ENCODE data around the gene GCNT3. TPM values are rescaled to one million over a fixed set of nuclear protein-coding genes. Genes with fewer than 3 reads are reported as not detected.

The GCNT3 gene
- total RNA-seq, 1 donor from 2014 or later, result not detected

DNA sequence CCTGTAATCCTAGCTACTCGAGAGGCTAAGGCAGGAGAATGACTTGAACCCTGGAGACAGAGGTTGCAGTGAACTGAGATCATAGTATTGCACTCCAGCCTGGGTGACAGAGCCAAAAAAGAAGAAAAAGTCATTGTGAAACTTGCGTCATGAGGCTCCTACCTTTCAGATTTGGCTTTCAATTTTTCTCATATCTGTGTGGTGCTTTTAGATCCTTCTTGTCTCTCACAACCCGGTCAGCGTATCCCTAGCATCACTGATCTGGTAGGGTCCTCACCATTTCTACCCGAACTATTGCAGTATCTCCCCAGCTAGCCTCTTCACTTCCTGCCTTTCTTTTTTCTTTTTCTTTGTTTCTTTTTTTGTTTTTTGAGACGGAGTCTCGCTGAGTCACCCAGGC, 21.6 kb upstream of the GCNT3 start:
- Histone ChIP-seq H3K79me2 (ENCODE audit: low read depth) (no peaks in the 10 kb centered on the region), H3K27ac (no peak overlapping the region), H3K4me2 (no peak overlapping the region), H3F3A (ENCODE audit: low read depth) (no peaks in the 10 kb centered on the region), H3K36me3 (no peaks in the 10 kb centered on the region), H3K9me3 (ENCODE audit: low read depth) (no peaks in the 10 kb centered on the region), H3K4me1 (no peaks in the 10 kb centered on the region), H3K4me3 (no peak overlapping the region), H3K9ac (no peak overlapping the region), H3K27me3 (no peaks in the 10 kb centered on the region), H2AFZ (replicated peaks) (no peak overlapping the region), H4K20me1 (ENCODE audit: low read depth) (no peaks in the 10 kb centered on the region)
- no peaks in the 10 kb centered on the region for H3K36me3 Mint-ChIP-seq
- TF ChIP-seq, protein P1, sequence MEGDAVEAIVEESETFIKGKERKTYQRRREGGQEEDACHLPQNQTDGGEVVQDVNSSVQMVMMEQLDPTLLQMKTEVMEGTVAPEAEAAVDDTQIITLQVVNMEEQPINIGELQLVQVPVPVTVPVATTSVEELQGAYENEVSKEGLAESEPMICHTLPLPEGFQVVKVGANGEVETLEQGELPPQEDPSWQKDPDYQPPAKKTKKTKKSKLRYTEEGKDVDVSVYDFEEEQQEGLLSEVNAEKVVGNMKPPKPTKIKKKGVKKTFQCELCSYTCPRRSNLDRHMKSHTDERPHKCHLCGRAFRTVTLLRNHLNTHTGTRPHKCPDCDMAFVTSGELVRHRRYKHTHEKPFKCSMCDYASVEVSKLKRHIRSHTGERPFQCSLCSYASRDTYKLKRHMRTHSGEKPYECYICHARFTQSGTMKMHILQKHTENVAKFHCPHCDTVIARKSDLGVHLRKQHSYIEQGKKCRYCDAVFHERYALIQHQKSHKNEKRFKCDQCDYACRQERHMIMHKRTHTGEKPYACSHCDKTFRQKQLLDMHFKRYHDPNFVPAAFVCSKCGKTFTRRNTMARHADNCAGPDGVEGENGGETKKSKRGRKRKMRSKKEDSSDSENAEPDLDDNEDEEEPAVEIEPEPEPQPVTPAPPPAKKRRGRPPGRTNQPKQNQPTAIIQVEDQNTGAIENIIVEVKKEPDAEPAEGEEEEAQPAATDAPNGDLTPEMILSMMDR (IDR thresholded peaks at IDR 0.05), result no peak
- no peak for TF ChIP-seq EZH2phosphoT487 (IDR thresholded peaks at IDR 0.05)
- no peak for TF ChIP-seq EZH2 (IDR thresholded peaks at IDR 0.05)
- H3K27ac Mint-ChIP-seq, result no peak overlapping the region
- no peak for DNase-seq (ENCODE audit: low spot score)
- peaks cover 8% of the 10 kb centered on the region for H3K4me1 Mint-ChIP-seq
- H3K27me3 Mint-ChIP-seq (ENCODE audit: insufficient read depth, low read depth), result no peaks in the 10 kb centered on the region
- H3K9me3 Mint-ChIP-seq, result no peaks in the 10 kb centered on the region
- H3K4me3 Mint-ChIP-seq, result no peak overlapping the region

DNA sequence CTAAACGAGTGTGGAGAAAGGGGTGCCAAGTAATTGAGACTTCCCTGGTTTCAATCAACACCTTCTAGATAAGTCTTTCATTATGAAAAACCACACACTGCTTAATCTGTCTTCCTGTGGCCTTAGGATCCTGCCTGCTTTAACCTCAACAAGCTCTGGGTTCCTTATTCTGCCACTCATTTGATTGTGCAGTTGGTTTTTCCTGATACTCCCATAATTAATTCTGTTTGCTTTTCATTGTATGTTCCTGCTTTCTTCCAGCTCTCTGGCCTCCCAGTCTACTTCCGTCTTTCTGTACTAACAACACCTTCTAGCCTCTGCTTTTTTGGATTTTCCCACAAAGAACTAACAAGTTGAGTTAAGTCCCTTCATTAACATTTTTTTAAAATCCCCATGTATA, 20.2 kb upstream of the GCNT3 start:
- Histone ChIP-seq H3K4me2 (no peak overlapping the region), H4K20me1 (ENCODE audit: low read depth) (no peaks in the 10 kb centered on the region), H3K4me3 (no peak overlapping the region), H3K36me3 (no peaks in the 10 kb centered on the region), H3K9ac (no peak overlapping the region), H2AFZ (replicated peaks) (no peak overlapping the region), H3K79me2 (ENCODE audit: low read depth) (no peaks in the 10 kb centered on the region), H3K9me3 (ENCODE audit: low read depth) (no peaks in the 10 kb centered on the region), H3K4me1 (no peaks in the 10 kb centered on the region), H3K27me3 (no peaks in the 10 kb centered on the region), H3K27ac (no peak overlapping the region), H3F3A (ENCODE audit: low read depth) (no peaks in the 10 kb centered on the region)
- H3K36me3 Mint-ChIP-seq, result no peaks in the 10 kb centered on the region
- TF ChIP-seq, protein P1 (IDR thresholded peaks at IDR 0.05), result no peak
- no peak for TF ChIP-seq EZH2 (IDR thresholded peaks at IDR 0.05)
- no peak overlapping the region for H3K27ac Mint-ChIP-seq
- no peaks in the 10 kb centered on the region for H3K9me3 Mint-ChIP-seq
- no peaks in the 10 kb centered on the region for H3K27me3 Mint-ChIP-seq (ENCODE audit: insufficient read depth, low read depth)
- DNase-seq (ENCODE audit: low spot score), result no peak
- H3K4me1 Mint-ChIP-seq, result peaks cover 8% of the 10 kb centered on the region
- no peak overlapping the region for H3K4me3 Mint-ChIP-seq

DNA sequence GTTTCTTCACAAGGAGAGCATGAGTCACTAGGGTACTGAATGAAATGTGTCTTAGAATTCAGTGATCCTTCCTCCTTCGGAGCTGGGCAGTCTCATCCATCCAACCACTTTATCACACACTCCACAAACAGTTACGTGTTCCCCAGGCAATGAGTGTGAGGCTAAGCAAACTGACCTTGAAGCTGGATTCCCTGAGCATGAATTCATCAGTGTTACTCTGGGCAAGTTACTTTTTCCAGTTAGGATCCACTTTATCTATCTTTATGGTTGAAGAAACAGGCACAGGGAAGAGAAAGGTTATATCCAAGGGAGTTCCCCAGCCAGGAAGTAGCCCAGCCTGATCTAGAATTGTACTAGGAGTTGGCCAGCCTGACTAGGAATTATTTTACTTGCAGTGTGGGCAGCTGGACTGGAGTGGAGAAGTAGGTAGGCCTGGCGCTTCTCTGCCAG, 17.1 kb upstream of the GCNT3 start:
- H2AFZ ChIP-seq (replicated peaks), result no peak overlapping the region

More for the DNA sequence above, 17.1 kb upstream of the GCNT3 start:
- no peaks in the 10 kb centered on the region for H3K79me2 ChIP-seq (ENCODE audit: low read depth)
- Mint-ChIP-seq H3K4me1 (peaks cover 8% of the 10 kb centered on the region), H3K9me3 (no peaks in the 10 kb centered on the region), H3K36me3 (no peaks in the 10 kb centered on the region), H3K27me3 (ENCODE audit: insufficient read depth, low read depth) (no peaks in the 10 kb centered on the region), H3K27ac (no peak overlapping the region), H3K4me3 (no peak overlapping the region)
- no peaks in the 10 kb centered on the region for H3K9me3 ChIP-seq (ENCODE audit: low read depth)
- no peak overlapping the region for H3K4me3 ChIP-seq
- TF ChIP-seq EZH2 (IDR thresholded peaks at IDR 0.05), result no peak
- TF ChIP-seq, protein P1 (IDR thresholded peaks at IDR 0.05), result no peak
- TF ChIP-seq EZH2phosphoT487 (IDR thresholded peaks at IDR 0.05), result no peak
- H3K27ac ChIP-seq, result no peak overlapping the region
- no peaks in the 10 kb centered on the region for H4K20me1 ChIP-seq (ENCODE audit: low read depth)
- no peaks in the 10 kb centered on the region for H3K27me3 ChIP-seq
- no peaks in the 10 kb centered on the region for H3F3A ChIP-seq (ENCODE audit: low read depth)
- DNase-seq (ENCODE audit: low spot score), result no peak
- H3K4me1 ChIP-seq, result no peaks in the 10 kb centered on the region
- no peak overlapping the region for H3K9ac ChIP-seq
- H3K36me3 ChIP-seq, result no peaks in the 10 kb centered on the region
- no peak overlapping the region for H3K4me2 ChIP-seq
